ENCODE results near the gene NPPC. TPM values are rescaled to one million over a fixed set of nuclear protein-coding genes. Genes with fewer than 3 reads are reported as not detected.

Gene NPPC
- total RNA-seq, 3 donors from 2014 or later (not counting 1 experiment from before 2014, with no cell fraction given) = not detected

DNA sequence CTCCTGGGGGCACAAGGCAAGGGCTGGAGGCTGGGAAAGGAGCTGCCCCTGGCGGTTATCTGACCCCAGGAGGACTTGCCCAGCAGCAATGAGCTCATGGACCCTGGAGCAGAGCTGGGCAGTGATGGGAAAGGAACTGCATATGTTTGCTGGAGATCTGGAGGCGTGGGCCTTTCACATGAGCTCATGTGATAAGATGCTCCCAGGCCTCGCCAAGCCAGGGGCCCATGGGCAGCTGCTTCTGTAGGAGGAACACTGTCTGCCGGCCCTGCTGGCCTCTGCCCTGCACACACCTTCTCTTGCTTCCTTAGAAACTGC, 9.0 kb upstream of the NPPC start:
- no peak overlapping the region for H3K4me3 Mint-ChIP-seq
- TF ChIP-seq, protein P1, sequence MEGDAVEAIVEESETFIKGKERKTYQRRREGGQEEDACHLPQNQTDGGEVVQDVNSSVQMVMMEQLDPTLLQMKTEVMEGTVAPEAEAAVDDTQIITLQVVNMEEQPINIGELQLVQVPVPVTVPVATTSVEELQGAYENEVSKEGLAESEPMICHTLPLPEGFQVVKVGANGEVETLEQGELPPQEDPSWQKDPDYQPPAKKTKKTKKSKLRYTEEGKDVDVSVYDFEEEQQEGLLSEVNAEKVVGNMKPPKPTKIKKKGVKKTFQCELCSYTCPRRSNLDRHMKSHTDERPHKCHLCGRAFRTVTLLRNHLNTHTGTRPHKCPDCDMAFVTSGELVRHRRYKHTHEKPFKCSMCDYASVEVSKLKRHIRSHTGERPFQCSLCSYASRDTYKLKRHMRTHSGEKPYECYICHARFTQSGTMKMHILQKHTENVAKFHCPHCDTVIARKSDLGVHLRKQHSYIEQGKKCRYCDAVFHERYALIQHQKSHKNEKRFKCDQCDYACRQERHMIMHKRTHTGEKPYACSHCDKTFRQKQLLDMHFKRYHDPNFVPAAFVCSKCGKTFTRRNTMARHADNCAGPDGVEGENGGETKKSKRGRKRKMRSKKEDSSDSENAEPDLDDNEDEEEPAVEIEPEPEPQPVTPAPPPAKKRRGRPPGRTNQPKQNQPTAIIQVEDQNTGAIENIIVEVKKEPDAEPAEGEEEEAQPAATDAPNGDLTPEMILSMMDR (IDR thresholded peaks at IDR 0.05) = no peak

DNA sequence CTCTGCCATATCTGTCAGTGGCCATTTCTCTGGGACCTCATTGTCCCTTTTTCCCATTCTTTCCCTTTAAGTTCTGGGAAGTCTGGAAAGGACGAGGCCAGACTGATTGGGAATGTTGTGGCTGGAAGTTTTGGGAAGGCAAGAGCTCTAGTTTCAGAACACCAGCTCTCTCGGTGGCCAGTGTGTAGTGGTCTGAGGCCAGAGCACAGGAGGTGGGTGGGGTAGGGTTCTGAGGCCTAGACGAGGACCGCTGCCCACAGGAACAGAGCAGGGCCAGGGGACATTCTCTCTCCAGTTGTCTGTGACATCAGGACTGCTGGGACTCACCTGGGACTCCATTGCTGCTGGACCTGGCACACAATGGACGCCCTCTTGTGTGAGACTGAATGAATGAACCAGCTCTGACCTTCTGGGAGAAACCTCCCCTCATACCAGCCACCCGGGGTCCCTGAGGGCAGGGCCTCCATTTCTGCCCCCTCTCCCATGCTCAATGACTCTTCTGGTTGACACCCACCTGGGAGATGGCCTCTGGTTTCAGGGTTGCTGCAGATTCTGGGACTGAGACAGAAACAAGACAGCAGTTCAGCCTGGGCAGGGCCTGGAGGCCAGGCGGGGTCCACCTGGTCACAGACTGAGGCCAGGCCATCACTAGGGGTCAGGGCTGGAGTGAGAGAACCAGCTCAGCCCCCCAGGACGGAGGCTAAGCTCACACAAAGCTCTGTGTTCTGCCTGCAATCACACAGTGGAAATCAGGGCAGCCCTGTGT, 8.4 kb upstream of the NPPC start:
- H3K4me1 Mint-ChIP-seq = no peaks in the 10 kb centered on the region
- Histone ChIP-seq H3K27ac (ENCODE audit: low read length) (no peak overlapping the region), H3K36me3 (ENCODE audit: control insufficient read depth, insufficient read depth, low read length) (no peaks in the 10 kb centered on the region), H3K4me3 (ENCODE audit: low read length) (no peak overlapping the region), H3K27me3 (ENCODE audit: control insufficient read depth, insufficient read depth, low read length) (no peaks in the 10 kb centered on the region), H3K9me3 (ENCODE audit: control insufficient read depth, insufficient read depth, low read length) (no peaks in the 10 kb centered on the region), H3K4me1 (ENCODE audit: control insufficient read depth, insufficient read depth, low read length) (no peaks in the 10 kb centered on the region)
- ATAC-seq (no peak), DNase-seq (no peak)
- TF ChIP-seq, protein P1 (IDR thresholded peaks at IDR 0.05) = no peak
- 74% methylated on average over 8 of the region's 8 CpGs for WGBS (ENCODE audit: insufficient coverage)
- H3K4me3 Mint-ChIP-seq = no peak overlapping the region
- no peak overlapping the region for H3K27ac Mint-ChIP-seq
- peaks cover under 1 to 8% of the 10 kb centered on the region in 2 donors for H3K27me3 Mint-ChIP-seq (ENCODE audit: low read depth in 2 of 2)
- no peaks in the 10 kb centered on the region for H3K36me3 Mint-ChIP-seq
- no peaks in the 10 kb centered on the region for H3K9me3 Mint-ChIP-seq
- intact Hi-C loops (cut with micrococcal nuclease) = no loop called here

More for the DNA sequence above, 9.0 kb upstream of the NPPC start:
- DNase-seq = no peak
- ATAC-seq = no peak
- Mint-ChIP-seq H3K27me3 (ENCODE audit: low read depth in 2 of 2) (peaks cover 0 to 8% of the 10 kb centered on the region in 2 donors), H3K27ac (no peak overlapping the region), H3K4me1 (no peaks in the 10 kb centered on the region), H3K9me3 (no peaks in the 10 kb centered on the region), H3K36me3 (no peaks in the 10 kb centered on the region)
- no peaks in the 10 kb centered on the region for H3K9me3 ChIP-seq (ENCODE audit: control insufficient read depth, insufficient read depth, low read length)
- no peaks in the 10 kb centered on the region for H3K36me3 ChIP-seq (ENCODE audit: control insufficient read depth, insufficient read depth, low read length)
- H3K4me3 ChIP-seq (ENCODE audit: low read length) = no peak overlapping the region
- no peaks in the 10 kb centered on the region for H3K4me1 ChIP-seq (ENCODE audit: control insufficient read depth, insufficient read depth, low read length)
- H3K27me3 ChIP-seq (ENCODE audit: control insufficient read depth, insufficient read depth, low read length) = no peaks in the 10 kb centered on the region
- no peak overlapping the region for H3K27ac ChIP-seq (ENCODE audit: low read length)
- intact Hi-C loops (cut with micrococcal nuclease) = no loop called here
- WGBS (ENCODE audit: insufficient coverage) = 78% methylated on average over 4 of the region's 4 CpGs

DNA sequence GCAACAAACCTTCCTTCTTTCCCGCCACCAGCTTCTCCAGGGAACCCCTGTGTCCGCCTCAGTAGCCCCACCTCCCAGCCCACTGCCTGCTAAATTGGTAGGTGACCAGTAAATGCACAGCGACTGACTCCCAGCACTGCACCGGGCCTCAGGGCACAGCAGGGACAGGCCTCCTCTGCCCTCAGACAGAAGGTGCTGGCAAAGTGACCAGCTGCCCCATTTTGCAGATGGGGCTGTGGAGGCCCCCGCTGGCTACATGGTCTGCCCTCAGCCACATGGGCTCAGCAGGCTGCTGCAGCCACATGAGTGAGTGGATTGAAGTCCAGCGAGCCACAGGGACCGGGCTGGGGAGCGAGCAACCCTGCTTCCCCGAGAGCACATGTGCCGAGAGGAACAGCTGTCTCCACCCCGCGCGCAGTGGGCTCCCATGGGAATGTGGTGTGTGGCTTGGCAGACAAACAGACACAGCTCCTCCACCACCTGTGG, 7.8 kb upstream of the NPPC start:
- Mint-ChIP-seq H3K4me1 (no peaks in the 10 kb centered on the region), H3K36me3 (no peaks in the 10 kb centered on the region), H3K27ac (no peak overlapping the region), H3K9me3 (no peaks in the 10 kb centered on the region), H3K27me3 (ENCODE audit: low read depth in 2 of 2) (peaks cover 7 to 11% of the 10 kb centered on the region in 2 donors), H3K4me3 (no peak overlapping the region)
- H3K9me3 ChIP-seq (ENCODE audit: control insufficient read depth, insufficient read depth, low read length) = no peaks in the 10 kb centered on the region
- H3K4me1 ChIP-seq (ENCODE audit: control insufficient read depth, insufficient read depth, low read length) = no peaks in the 10 kb centered on the region
- H3K27me3 ChIP-seq (ENCODE audit: control insufficient read depth, insufficient read depth, low read length) = no peaks in the 10 kb centered on the region
- no peak overlapping the region for H3K4me3 ChIP-seq (ENCODE audit: low read length)
- H3K36me3 ChIP-seq (ENCODE audit: control insufficient read depth, insufficient read depth, low read length) = no peaks in the 10 kb centered on the region
- no peak for ATAC-seq
- TF ChIP-seq, protein P1 (IDR thresholded peaks at IDR 0.05) = no peak
- H3K27ac ChIP-seq (ENCODE audit: low read length) = no peak overlapping the region
- intact Hi-C loops (cut with micrococcal nuclease) = no loop called here
- whole genome bisulfite sequencing (ENCODE audit: insufficient coverage) = 72% methylated on average over 13 of the region's 13 CpGs
- DNase-seq = no peak
